ENCODE data around the gene SLC25A24.
"Not testable (repeated sequence)": the region's sequence is repeated elsewhere in the genome, so short reads cannot be mapped to it uniquely, and the experiment has no call there.

Gene SLC25A24

DNA sequence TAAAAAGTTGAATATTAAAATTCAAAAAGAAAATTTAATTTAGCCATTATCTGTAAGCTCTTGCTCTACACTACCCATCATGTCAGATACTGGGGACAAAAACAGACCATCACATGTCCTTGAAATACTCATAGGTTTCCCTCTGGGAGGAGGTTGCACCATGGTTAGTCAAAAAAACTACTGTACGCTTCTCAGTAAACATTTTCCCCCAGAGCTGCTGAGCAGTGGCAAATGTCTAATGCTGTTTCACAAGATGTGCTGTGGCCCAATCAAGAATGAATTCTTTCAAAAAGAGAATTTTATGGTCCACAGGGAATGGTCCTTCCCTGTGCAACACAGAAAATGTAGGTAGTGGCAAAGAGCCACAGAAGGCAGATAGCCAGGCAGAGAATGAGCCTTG, 6.1 kb downstream of the SLC25A24 start:
- DNase-seq (ENCODE audit: low read depth) = no peak

DNA sequence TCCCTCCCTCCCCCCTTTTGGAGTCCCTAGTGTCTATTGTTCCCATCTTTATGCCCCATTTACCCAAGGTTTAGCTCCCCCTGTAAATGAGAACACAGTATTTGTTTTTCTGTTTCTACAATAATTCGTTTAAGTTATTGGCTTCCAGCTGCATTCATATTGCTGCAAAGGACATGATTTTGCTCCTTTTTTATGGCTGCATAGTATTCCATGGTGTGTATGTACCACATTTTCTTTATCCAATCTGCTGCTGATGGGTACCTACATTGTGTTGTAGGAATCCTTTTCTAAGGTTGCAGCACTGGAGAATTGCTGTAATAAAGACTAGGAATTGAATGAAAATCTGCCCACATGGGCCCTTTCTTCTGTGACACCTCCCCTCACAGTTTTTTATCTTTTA, 6.8 kb downstream of the SLC25A24 start:
- DNase-seq (ENCODE audit: low read depth) = no peak

- DNase-seq (ENCODE audit: low read depth) = no peak
These were observed 7.6 kb downstream of the SLC25A24 start for GRCh38 chr1:108192581-108192980.

GRCh38 chr1:108190686-108191416, 9.3 kb downstream of the SLC25A24 start:
- no peak for DNase-seq (ENCODE audit: low read depth)

GRCh38 chr1:108190001-108190634, 10.0 kb downstream of the SLC25A24 start:
- DNase-seq (ENCODE audit: low read depth) = no peak

DNA sequence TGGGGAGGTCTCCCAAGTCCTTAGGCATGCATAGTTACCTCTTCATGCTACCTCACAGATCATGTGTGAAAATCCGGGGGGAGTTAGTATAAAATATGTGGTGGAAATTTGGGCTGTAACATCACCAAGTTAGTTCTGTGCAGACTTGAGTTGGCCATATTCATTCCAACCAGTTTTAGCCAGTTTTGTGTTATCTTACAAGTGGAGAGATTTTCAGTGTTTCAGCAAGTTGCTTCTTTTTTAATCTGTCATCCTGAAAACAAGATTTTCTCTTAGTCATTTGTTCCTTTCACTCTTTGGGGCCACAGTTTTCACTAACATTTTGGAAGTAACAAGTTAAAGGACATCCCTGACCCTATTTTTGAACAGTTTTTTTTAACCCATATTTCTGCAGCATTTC, 11.3 kb downstream of the SLC25A24 start:
- DNase-seq (ENCODE audit: low read depth) = no peak

DNA sequence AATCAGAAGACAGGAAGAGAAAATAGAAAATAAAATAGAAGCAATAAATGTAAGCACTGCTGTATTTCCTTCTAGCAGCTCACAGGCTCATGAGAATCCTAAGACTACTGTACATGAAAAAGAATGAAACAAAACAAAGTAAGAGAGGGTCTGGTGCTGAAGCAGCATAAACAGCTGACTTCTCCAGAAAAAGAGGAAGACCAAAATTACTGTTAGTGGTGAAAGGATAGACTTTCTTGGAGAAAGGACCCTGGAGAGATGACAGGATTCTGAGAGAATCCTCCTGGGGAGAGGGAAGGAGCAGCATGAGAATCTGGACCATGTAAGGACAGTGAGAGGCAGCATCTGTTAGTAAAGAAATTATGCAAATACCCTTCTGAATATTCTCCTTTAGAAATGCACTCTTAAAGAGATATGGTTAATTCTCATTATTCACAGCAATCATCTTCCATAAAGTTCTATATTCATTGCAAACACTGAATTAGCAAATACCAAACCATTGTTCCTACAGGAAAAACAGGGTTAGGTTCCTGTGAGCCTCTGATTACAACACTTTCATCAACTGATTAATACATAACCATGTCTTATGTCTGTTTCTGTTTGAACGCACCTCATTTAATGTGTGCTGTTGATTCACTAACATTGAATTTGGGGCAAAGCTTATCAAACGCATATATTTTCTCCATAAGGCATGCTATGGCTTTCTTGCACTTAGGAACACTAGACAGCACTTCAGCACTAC, 17.0 kb downstream of the SLC25A24 start:
- DNase-seq (ENCODE audit: low read depth) = no peak

DNA sequence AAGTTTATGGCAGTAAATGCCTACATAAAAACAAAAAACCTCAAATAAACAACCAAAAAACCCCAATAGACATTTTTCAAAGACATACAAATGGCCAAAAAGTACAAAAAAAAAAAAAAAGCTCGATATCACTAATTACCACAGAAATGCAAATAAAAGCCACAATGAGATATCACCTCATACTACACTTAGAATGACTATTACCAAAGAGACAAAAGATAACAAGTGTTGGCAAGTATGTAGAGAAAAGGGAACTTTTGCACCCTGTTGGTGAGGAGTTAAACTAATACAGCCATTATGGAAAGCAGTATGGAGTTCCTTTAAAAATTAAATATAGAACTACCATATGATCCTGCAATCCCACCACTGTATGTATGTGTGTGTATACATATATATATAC, 21.1 kb downstream of the SLC25A24 start:
- DNase-seq (ENCODE audit: low read depth) = no peak

DNA sequence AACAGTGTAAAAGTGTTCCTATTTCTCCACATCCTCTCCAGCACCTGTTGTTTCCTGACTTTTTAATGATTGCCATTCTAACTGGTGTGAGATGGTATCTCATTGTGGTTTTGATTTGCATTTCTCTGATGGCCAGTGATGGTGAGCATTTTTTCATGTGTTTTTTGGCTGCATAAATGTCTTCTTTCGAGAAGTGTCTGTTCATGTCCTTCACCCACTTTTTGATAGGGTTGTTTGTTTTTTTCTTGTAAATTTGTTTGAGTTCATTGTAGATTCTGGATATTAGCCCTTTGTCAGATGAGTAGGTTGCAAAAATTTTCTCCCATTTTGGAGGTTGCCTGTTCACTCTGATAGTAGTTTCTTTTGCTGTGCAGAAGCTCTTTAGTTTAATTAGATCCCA, 37.7 kb downstream of the SLC25A24 start:
- not testable (repeated sequence) for DNase-seq (ENCODE audit: low read depth)

DNA sequence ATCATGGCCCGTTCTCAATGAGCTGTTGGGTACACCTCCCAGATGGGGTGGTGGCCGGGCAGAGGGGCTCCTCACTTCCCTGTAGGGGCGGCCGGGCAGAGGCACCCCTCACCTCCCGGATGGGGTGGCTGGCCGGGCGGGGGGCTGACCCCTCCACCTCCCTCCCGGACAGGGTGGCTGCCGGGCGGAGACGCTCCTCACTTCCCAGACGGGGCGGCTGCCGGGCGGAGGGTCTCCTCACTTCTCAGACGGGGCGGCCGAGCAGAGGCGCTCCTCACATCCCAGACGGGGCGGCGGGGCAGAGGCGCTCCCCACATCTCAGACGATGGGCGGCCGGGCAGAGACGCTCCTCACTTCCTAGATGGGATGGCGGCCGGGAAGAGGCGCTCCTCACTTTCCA, 40.2 kb downstream of the SLC25A24 start:
- DNase-seq (ENCODE audit: low read depth) = not testable (repeated sequence)

- no peak for DNase-seq (ENCODE audit: low read depth)
These were observed 41.2 kb downstream of the SLC25A24 start for GRCh38 chr1:108158893-108159453.

DNA sequence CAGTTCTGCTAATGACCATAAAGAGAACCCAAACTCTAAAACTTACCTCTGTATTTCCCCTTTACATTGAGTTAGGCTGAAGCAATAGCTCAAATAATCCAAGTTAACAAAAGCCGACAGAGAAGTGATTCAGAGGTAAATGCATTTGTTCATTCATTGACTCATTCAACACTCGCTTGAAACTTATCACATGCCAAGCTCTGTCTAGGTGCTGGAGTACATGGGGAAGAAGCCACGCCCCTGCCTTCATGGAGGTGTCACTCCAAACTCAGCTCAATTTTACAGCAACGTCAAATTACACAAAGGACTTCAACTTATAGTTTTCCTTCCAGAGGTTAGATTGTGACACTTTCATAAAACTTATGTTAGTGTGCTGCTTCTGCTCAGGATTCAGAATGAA, 45.8 kb downstream of the SLC25A24 start:
- DNase-seq (ENCODE audit: low read depth) = no peak

DNA sequence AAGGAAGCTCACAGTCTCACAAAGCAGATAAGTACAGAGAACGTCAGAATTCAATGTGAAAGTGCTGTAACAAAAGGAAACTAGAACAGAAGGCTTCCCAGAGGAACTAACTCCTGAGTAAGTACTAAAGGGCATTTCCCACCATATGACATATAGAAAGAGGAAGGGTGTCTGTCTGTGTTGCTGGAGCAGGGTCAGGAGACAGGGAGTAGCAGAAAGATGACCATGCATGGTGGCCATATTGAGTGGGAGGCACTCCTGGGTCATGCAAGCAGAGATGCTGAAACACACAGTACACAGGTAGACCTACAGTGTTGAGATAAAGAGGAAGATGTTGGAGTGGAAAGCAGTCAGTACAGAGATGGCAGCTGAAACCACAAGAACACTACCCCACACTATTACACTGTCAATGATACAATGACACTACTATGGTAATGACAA, 47.3 kb downstream of the SLC25A24 start:
- DNase-seq (ENCODE audit: low read depth) = no peak

DNA sequence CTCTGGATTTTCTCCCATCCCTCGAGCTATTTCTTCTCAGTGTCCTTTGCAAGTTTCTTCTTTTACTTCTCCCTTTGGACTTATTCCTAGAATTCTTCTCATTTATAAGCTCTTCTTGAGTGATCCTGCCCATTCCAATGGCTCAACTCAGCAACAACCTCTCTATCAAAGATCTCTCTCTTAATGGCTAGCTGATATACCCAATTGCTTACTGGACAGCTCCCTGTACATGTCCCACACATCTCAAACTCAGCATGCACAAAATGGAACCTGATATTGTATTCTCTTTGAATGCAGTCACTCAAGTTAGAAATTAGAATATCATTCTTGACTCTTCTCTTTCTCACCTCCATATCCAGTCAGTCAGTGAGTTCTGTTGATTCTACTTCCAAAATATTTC, 48.6 kb downstream of the SLC25A24 start:
- DNase-seq (ENCODE audit: low read depth) = no peak

DNA sequence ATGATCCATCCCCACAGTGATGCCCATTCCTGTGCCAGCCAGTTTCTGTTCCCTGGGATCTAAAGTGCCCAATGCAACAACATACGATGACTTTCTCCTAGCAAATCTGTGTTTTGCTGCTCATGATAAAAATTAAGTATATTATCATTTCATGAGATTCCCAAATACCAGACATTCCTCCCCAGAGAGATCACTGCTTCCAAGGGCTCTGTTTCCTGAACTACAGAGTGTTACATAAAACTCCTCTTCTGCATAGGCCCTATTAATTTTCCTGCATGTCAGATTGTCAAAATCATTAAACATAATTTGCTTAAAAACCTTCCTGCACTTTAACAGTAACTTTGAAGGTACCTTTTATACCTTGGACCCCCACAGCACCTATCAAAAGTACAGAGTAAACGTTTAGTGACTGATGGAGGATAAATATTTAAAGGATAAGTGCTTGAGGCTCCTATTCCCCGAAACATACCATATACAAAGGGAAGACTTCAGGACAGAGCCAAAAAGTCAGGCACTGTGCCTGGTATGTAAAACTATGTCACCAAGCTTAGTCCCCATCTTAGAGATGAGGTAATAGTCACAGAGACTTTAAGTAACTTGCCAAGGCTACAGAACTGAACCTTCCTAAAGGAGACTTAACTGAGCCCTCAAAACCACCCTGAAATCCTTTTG, 50.2 kb downstream of the SLC25A24 start:
- DNase-seq (ENCODE audit: low read depth) = no peak

DNA sequence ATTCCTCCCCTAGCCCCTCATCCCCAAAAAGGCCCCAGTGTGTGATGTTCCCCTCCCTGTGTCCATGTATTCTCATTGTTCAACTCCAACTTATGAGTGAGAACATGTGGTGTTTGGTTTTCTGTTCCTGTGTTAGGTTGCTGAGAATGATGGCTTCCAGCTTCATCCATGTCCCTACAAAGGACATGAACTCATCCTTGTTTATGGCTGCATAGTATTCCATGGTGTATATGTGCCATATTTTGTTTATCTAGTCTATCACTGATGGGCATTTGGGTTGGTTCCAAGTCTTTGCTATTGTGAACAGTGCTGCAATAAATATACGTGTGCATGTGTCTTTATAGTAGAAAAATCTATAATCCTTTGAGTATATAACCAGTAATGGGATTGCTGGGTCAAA, 55.6 kb downstream of the SLC25A24 start:
- DNase-seq (ENCODE audit: low read depth) = not testable (repeated sequence)

GRCh38 chr1:108142773-108143394, 57.3 kb downstream of the SLC25A24 start:
- no peak for DNase-seq (ENCODE audit: low read depth)

GRCh38 chr1:108142258-108142657, 57.9 kb downstream of the SLC25A24 start:
- no peak for DNase-seq (ENCODE audit: low read depth)

GRCh38 chr1:108141621-108142020, 58.5 kb downstream of the SLC25A24 start:
- DNase-seq (ENCODE audit: low read depth) = no peak

GRCh38 chr1:108140936-108141335, 59.2 kb downstream of the SLC25A24 start:
- DNase-seq (ENCODE audit: low read depth) = no peak

- DNase-seq (ENCODE audit: low read depth) = no peak
These were observed 60.0 kb downstream of the SLC25A24 start for GRCh38 chr1:108140177-108140576.

- not testable (repeated sequence) for DNase-seq (ENCODE audit: low read depth)
These were observed 60.6 kb downstream of the SLC25A24 start for GRCh38 chr1:108139555-108139954.
